Effector memory CD4-positive, alpha-beta T cell (primary cell): ENCODE measurements around the gene FAM174B.

Source experiments
- DNase-seq, 3 donors: peaks; one replicate each; pipeline ENCODE4 v3.0.0-alpha.2; 2020
- H3K27ac ChIP-seq: 2 replicates; pipeline ENCODE4 v1.7.0; 2013; ENCODE audit warnings: mild to moderate bottlenecking, low read length, moderate library complexity; ENCODE audit not compliant: insufficient read depth, poor library complexity, severe bottlenecking
- H3K27me3 ChIP-seq: replicated peaks from 2 replicates; pipeline ENCODE4 v1.7.0; 2013; ENCODE audit warnings: mild to moderate bottlenecking, low read length; ENCODE audit not compliant: insufficient read depth, control insufficient read depth, poor library complexity, severe bottlenecking
- H3K36me3 ChIP-seq: 2 replicates; pipeline ENCODE4 v1.7.0; 2013; ENCODE audit warnings: mild to moderate bottlenecking, low read length, moderate library complexity; ENCODE audit not compliant: control insufficient read depth, insufficient read depth
- H3K4me1 ChIP-seq: 2 replicates; pipeline ENCODE4 v1.7.0; 2013; ENCODE audit warnings: low read length, mild to moderate bottlenecking; ENCODE audit not compliant: control insufficient read depth, insufficient read depth, poor library complexity, severe bottlenecking
- H3K4me3 ChIP-seq: 2 replicates; pipeline ENCODE4 v1.7.0; 2013; ENCODE audit warnings: low read length, low read depth, mild to moderate bottlenecking; ENCODE audit not compliant: insufficient read depth, poor library complexity, severe bottlenecking
- H3K9me3 ChIP-seq: 2 replicates; pipeline ENCODE4 v1.7.0; 2013; ENCODE audit warnings: mild to moderate bottlenecking, low read length, moderate library complexity; ENCODE audit not compliant: control insufficient read depth

Gene FAM174B

DNA sequence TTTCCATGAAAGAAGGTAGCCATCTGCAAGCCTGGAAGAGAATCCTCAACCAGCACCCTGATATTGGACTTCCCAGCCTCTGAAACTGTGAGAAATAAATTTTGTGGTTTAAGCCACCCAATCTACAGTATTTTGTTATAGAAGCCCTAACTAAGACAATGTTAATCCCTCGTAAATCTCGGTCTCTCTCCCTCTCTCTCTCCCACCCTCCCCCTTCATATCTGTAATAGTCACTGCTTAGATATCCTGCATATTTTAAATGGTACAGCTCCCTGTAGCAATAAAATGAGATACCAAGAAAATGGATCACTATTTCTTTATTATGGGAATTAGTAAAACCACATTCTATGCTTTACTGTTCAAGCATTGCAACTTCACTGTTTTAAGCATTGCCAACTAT, 21.0 kb upstream of the FAM174B start:
- H3K36me3 ChIP-seq = no peaks in the 10 kb centered on the region
- DNase-seq = no peak
- H3K9me3 ChIP-seq = no peaks in the 10 kb centered on the region

DNA sequence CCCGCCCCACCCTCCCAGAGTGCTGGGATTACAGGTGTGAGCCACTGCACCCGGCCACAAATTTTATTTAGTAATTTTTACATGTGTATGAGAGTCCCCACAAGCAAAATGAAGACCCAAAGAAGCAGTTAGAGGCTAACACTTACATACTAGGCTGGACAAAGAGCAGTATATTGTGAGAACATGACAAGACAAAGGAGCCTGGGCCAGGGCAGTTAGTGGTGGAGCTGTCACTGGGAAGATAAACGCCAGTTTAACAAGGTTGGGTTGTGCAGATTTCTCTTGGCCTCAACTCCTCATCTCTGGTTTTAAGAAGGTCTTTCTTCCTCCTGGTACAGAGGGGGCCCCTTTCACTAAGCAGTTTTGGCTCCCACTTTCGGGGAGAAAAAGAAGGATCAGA, 19.9 kb upstream of the FAM174B start:
- H3K9me3 ChIP-seq = no peaks in the 10 kb centered on the region
- H3K27me3 ChIP-seq = no peaks in the 10 kb centered on the region
- H3K4me1 ChIP-seq = no peaks in the 10 kb centered on the region
- H3K27ac ChIP-seq = no peak overlapping the region
- H3K4me3 ChIP-seq = no peak overlapping the region
- no peak for DNase-seq
- no peaks in the 10 kb centered on the region for H3K36me3 ChIP-seq

More for the DNA sequence above, 21.0 kb upstream of the FAM174B start:
- no peaks in the 10 kb centered on the region for H3K4me1 ChIP-seq
- no peaks in the 10 kb centered on the region for H3K27me3 ChIP-seq
- H3K4me3 ChIP-seq = no peak overlapping the region
- H3K27ac ChIP-seq = no peak overlapping the region

DNA sequence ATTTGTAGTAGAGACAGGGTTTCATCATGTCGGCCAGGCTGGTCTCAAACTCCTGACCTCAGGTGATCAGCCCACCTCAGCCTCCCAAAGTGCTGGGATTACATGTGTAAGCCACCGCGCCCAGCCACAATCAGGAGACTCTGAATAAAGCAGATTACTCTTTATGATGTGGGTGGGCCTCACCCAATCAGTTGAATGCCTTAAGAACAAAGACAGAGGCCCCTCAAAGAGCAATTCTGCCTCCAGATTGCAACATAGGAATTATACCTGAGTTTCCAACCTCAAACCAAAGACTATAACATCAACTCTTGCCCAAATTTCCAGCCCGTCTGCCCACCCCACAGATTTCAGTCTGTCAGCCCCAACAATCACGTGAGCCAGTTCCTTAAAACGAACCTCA, 18.8 kb upstream of the FAM174B start:
- H3K9me3 ChIP-seq = no peaks in the 10 kb centered on the region
- H3K27me3 ChIP-seq = no peaks in the 10 kb centered on the region
- H3K27ac ChIP-seq = no peak overlapping the region
- H3K4me3 ChIP-seq = no peak overlapping the region
- H3K4me1 ChIP-seq = no peaks in the 10 kb centered on the region
- DNase-seq = no peak
- H3K36me3 ChIP-seq = no peaks in the 10 kb centered on the region

- Histone ChIP-seq H3K27ac (no peak overlapping the region), H3K36me3 (no peaks in the 10 kb centered on the region), H3K27me3 (no peaks in the 10 kb centered on the region), H3K9me3 (no peaks in the 10 kb centered on the region), H3K4me3 (no peak overlapping the region), H3K4me1 (no peaks in the 10 kb centered on the region)
- no peak for DNase-seq
These were observed 16.5 kb upstream of the FAM174B start for GRCh38 chr15:92672102-92672501.

- H3K9me3 ChIP-seq = no peaks in the 10 kb centered on the region
- no peaks in the 10 kb centered on the region for H3K36me3 ChIP-seq
- no peaks in the 10 kb centered on the region for H3K27me3 ChIP-seq
- no peak overlapping the region for H3K4me3 ChIP-seq
- no peak for DNase-seq
- H3K27ac ChIP-seq = no peak overlapping the region
- no peaks in the 10 kb centered on the region for H3K4me1 ChIP-seq
These were observed 15.8 kb upstream of the FAM174B start for GRCh38 chr15:92671406-92671805.

DNA sequence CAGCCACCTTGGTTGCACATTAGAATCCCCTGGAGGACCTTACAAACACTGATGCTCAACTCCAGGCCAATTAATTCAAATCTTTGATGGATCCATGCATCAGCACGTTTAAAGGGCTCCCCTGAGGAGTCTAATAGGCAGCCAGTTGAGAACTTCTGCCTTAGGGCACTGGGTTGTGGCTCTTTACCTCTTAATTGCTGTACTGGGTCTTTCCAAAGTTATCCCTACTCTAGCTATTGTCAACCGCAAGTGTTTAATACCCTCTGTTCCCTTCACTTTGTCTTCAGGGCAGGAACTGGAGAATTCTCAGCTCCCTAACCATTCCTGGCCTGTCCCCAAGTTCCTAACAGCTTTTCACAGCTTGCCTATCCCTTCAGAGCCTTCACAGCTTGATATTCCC, 15.0 kb upstream of the FAM174B start:
- Histone ChIP-seq H3K4me1 (no peaks in the 10 kb centered on the region), H3K36me3 (no peaks in the 10 kb centered on the region)

GRCh38 chr15:92669432-92669831, 13.9 kb upstream of the FAM174B start:
- no peaks in the 10 kb centered on the region for H3K4me1 ChIP-seq
- no peak for DNase-seq
- H3K27me3 ChIP-seq = no peaks in the 10 kb centered on the region

More for the DNA sequence above, 15.0 kb upstream of the FAM174B start:
- H3K27ac ChIP-seq = no peak overlapping the region
- no peaks in the 10 kb centered on the region for H3K27me3 ChIP-seq
- H3K4me3 ChIP-seq = no peak overlapping the region
- H3K9me3 ChIP-seq = no peaks in the 10 kb centered on the region
- DNase-seq = no peak

DNA sequence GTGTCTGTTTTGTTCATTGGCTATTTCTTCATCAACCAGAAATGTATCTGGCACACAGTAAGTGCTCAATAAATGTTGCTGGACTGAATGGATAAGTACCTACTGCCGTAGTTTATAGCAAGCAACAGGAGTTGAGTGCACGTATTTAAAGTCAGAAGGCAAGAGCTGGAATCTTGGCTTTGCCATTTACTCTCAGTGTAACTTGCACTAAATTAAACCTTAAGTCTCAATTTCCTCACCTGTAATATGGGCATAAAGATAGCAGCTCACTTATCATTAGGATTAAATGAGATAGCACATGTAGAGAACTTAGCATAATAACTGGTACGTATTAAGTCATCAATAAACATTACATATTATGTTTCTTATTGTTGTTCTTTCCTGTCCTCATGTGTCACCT, 13.0 kb upstream of the FAM174B start:
- H3K4me3 ChIP-seq = no peak overlapping the region
- DNase-seq = no peak
- no peaks in the 10 kb centered on the region for H3K36me3 ChIP-seq
- H3K27ac ChIP-seq = no peak overlapping the region
- H3K9me3 ChIP-seq = no peaks in the 10 kb centered on the region
- no peaks in the 10 kb centered on the region for H3K4me1 ChIP-seq
- H3K27me3 ChIP-seq = no peaks in the 10 kb centered on the region

More at GRCh38 chr15:92669432-92669831, 13.9 kb upstream of the FAM174B start:
- Histone ChIP-seq H3K27ac (no peak overlapping the region), H3K4me3 (no peak overlapping the region), H3K9me3 (no peaks in the 10 kb centered on the region), H3K36me3 (no peaks in the 10 kb centered on the region)

DNA sequence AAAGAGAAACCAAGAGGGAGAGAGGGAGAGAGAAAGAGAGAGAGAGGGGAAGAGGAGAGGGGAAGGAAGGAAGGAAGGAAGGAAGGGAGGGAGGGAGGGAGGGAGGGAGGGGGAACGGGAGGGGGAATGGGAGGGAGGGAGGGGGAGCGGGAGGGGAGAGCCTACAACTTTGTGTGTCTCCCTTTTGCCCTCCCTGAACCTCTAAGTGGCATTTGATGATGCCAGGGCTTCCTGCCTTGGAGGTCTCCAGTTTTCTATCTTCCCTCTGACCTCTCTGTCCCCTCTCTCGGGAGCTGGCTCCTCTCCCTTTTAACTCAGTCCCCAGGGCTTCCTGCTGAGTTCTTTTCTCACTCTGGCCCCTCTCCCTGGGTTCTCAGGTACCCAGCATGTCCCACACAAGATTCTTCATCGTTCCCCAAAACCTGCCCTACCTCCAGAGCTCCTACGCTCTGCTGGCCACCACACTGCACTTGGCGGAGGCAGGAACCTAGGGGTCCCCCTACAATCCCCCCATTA, 12.5 kb upstream of the FAM174B start:
- Histone ChIP-seq H3K4me1 (no peaks in the 10 kb centered on the region), H3K27ac (no peak overlapping the region)

GRCh38 chr15:92667287-92667904, 11.8 kb upstream of the FAM174B start:
- no peaks in the 10 kb centered on the region for H3K4me1 ChIP-seq
- no peaks in the 10 kb centered on the region for H3K9me3 ChIP-seq

More for the DNA sequence above, 12.5 kb upstream of the FAM174B start:
- Histone ChIP-seq H3K27me3 (no peaks in the 10 kb centered on the region), H3K9me3 (no peaks in the 10 kb centered on the region), H3K36me3 (no peaks in the 10 kb centered on the region), H3K4me3 (no peak overlapping the region)
- no peak for DNase-seq

More at GRCh38 chr15:92667287-92667904, 11.8 kb upstream of the FAM174B start:
- Histone ChIP-seq H3K4me3 (no peak overlapping the region), H3K27ac (no peak overlapping the region), H3K36me3 (no peaks in the 10 kb centered on the region), H3K27me3 (no peaks in the 10 kb centered on the region)
- no peak for DNase-seq
